ENCODE data around the gene EIF3F.

Gene EIF3F, protein sequence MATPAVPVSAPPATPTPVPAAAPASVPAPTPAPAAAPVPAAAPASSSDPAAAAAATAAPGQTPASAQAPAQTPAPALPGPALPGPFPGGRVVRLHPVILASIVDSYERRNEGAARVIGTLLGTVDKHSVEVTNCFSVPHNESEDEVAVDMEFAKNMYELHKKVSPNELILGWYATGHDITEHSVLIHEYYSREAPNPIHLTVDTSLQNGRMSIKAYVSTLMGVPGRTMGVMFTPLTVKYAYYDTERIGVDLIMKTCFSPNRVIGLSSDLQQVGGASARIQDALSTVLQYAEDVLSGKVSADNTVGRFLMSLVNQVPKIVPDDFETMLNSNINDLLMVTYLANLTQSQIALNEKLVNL

DNA sequence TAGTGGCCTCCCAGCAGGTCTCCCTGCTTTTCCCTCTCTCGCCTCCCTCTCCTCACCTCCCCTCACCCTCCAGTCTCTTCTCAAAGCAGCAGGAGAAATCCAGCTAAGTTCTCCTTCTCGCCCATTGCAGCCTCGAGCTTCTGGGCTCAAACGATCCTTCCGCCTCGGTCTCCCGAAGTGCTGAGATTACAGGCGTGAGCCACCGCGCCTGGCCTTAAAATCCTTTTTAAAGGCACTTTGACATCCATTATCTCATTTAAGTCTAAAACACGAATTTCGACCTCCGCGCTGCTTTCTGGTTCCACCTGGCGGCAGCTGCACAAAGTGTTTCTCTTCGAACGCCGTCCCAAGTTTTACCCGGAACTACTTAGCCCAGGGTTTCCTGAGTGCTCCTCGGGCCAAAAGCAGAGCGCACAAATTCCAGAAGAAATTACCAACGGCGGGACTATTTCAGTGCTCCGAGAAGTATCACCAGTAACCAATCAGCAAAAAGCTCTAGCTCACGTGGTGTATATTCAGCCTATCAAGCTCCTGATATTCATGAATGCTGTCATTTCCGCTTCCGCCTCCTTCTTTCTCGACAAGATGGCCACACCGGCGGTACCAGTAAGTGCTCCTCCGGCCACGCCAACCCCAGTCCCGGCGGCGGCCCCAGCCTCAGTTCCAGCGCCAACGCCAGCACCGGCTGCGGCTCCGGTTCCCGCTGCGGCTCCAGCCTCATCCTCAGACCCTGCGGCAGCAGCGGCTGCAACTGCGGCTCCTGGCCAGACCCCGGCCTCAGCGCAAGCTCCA lies at the start of gene EIF3F:
Gene EIF3F (plus strand): TSS at position 570 of the 792 bp plus-strand sequence. CDS start 16 bp downstream, at position 586.
- in situ Hi-C loops (cut with MboI; ENCODE audit: low sequenced_read_pairs): no loop called here

DNA sequence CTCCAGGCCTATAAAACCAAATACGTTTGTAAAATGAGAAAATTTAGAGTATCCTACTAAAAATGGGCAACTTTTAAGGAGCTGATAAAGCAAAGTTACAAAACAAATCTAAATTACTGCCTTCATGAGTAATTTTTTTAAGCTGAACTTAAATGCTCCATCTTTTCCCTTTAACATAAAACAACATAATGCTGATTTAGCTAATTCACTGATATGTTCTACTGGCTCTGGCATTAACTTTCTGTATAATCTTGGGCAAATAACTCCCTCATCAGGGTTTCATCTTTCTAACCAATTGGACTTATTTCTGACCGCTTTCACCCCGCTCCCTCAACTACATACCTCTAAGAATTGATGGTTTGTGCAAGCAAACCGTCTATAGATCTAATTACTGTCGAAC lies 46.0 kb upstream of the EIF3F start:
- in situ Hi-C loops (cut with MboI; ENCODE audit: low sequenced_read_pairs): no loop called here

DNA sequence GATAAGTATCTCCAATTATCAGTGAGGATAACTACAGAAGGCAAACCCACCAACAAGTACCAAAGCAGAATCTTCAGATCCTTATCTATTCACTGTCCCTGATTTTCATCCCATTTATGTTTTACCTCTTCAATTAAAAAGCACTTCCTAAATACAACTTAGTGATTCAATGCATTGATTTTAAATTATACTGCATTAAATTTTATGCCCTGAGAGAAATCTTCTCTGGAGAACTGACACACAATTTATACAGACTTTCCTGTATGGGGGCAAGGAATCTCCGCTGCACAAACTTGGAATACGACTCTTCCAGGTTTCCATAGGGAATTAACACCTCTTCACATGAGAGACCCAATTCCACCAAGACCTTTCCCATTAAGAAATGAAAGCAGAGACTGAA lies 45.5 kb upstream of the EIF3F start, which contains the start of gene OR10A3:
Gene OR10A3 (minus strand): TSS at position 101 of the 400 bp plus-strand sequence. CDS start 2,188 bp downstream, outside the sequence.
- in situ Hi-C loops (cut with MboI; ENCODE audit: low sequenced_read_pairs): no loop called here

DNA sequence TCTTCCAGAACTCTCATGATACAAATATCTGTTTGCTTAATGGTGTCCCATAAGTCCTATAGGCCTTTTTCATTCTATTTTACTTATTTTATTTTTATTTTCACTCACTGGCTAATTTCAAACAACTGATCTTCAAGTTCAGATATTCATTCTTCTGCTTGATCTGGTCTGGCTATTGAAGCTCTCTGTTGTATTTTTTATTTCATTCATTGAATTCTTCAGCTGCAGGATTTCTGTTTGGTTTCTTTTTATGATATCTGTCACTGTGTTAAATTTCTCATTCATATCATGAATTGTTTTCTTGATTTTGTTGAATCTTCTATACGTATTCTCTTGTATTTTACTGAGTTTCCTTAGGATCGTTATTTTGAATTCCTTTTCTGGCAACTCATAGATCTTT lies 43.0 kb upstream of the EIF3F start:
- in situ Hi-C loops (cut with MboI; ENCODE audit: low sequenced_read_pairs): no loop called here

DNA sequence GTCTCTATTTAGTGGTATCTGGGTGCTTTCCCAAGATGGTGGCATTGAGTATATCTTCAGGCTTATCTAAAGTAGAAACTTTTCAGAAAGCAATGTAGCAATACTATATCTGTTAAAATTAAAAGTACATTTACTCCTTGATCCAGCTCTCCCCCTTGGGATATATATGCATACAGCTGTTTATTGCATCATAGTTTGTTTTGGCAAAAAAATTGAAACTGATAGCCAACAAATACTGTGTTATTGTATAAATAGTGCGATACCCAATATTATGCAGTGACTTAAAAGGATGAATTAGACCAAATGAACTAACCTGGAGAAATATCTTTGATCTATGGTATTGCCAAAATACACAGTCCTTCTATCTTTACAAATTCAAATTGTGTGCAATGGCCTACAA lies 37.2 kb upstream of the EIF3F start:
- in situ Hi-C loops (cut with MboI; ENCODE audit: low sequenced_read_pairs): no loop called here

DNA sequence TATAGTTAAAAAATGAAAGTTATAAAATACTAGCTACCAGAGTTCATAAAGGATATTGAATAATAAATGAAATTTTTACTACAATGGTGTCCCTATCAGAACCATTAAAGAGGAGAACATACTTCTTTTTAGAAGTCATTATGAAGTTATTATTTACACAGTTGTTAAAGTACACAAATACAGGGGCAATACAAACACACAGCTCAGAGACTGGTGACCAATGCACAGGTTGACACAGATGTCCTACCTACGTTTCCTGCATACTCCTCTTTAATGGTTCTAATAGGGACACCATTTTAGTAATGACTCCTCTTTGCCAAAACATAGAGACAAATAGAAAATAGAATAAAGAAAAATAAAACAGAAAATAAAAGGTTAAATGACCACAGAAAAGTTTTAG lies 31.9 kb upstream of the EIF3F start:
- in situ Hi-C loops (cut with MboI; ENCODE audit: low sequenced_read_pairs): no loop called here

DNA sequence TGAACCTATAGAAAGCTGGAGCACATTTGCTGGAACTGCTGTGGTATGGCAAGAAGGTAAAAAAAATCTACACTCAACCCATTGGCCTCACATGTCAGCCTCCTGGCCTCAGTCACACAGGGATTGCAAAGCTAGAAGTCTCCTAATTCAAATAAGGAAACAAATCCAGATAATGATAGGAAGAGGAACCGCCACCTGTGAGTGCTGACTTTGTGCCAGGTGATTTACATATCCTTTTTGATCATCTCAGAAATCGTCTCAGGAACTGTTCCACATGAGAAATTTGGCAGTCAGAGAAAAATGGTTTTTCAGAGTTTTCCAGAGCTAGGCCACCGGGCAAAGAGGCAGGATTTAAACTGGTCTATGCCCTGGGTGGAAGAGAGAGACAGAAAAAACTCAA lies 22.9 kb upstream of the EIF3F start:
- in situ Hi-C loops (cut with MboI; ENCODE audit: low sequenced_read_pairs): no loop called here

DNA sequence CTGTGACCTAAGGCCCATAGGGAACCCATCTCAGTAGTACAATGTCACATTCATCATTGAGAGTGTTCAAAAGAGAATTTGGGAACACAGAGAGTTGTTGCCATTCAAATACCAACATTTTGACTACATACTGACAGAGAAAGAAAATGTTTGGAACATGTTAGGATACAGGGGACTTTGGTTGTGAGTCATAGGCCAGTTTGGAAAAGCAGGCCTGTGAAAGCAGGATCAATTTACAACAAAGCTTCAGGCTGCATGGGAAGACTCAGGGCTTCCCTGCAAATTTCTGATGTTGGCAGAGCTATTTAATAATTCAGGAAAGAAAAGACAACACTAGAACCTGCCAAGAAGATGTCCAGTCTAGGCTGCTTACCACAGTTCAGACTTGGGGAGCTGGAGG lies 22.3 kb upstream of the EIF3F start:
- in situ Hi-C loops (cut with MboI; ENCODE audit: low sequenced_read_pairs): no loop called here

DNA sequence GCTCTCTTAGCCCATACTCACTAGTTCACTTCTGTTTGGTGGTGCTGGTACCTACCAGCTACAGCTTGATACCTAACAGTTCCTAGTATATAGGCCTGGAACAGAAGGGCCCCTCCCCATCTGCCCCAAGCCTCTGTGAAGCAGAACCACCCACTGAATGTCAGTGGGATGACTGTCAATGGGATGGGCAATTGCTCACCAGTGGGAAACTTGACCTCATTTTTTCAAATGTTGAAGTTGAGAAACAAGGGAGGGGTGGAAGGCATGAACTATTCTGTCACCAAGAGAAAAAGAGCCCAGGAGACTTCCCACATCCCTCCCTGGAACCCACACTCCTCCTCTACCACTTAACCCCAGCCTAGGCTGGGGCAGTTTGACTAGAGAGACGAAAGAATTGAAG lies 21.8 kb upstream of the EIF3F start, which contains the start of gene NLRP10:
Gene NLRP10 (minus strand): TSS at position 62 of the 400 bp plus-strand sequence. CDS start 1,952 bp downstream, outside the sequence.
- in situ Hi-C loops (cut with MboI; ENCODE audit: low sequenced_read_pairs): no loop called here

DNA sequence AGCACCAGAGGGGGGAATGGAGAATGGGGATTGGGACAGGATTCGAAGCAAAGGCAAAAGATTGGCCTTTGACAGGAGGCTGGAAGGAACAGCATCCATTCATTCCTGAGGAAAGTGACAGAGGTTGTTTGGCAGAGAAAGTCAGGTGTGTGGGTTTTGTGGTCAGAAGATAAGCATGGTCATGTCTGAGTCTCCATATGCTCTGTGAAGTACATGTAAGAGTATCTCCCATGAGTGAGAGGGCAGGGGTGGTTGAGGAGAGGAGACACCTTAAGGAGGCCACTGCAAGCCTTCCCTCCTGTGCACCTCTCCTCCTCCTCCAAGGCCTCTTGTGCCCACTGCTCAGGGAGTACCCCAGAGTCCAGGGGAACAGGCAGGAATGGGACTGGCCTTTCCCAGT lies 20.0 kb upstream of the EIF3F start:
- in situ Hi-C loops (cut with MboI; ENCODE audit: low sequenced_read_pairs): no loop called here

DNA sequence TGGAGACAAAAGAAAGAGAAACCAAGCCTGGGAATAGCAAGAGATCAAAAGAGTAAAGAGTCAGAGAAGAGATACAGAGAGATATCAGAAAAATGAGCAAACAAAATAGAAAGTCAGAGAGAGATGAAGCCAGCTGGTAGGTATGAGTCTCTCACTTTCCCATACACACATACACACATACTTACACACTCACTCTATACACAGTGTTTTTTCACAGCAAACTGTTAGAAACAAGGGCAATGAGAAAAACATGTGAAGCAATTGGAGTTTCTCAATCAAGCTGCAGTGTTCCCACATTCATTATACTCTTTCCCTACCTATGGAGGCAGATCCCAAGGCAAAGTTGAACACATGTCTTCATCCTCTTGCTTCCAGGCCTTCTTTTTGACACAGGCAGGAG lies 19.3 kb upstream of the EIF3F start:
- in situ Hi-C loops (cut with MboI; ENCODE audit: low sequenced_read_pairs): no loop called here

DNA sequence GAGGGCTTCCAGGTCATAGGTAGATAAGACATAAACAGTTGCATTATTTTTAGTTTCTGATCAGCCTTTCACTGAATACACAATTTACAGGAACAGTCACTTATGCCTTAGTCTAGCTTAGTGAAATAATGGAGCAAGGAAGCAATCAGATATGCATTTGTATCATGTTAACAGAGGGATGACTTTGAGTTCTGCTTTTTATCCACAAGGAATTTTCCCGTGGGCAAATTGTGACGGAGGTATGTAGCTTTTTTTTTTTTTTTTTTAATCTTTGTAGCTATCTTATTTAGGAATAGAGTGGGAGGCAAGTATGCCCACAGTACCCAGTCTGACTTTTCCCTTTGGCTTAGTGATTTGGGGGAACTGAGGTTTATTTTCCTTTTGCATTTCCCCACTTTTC lies 18.5 kb upstream of the EIF3F start:
- in situ Hi-C loops (cut with MboI; ENCODE audit: low sequenced_read_pairs): no loop called here

DNA sequence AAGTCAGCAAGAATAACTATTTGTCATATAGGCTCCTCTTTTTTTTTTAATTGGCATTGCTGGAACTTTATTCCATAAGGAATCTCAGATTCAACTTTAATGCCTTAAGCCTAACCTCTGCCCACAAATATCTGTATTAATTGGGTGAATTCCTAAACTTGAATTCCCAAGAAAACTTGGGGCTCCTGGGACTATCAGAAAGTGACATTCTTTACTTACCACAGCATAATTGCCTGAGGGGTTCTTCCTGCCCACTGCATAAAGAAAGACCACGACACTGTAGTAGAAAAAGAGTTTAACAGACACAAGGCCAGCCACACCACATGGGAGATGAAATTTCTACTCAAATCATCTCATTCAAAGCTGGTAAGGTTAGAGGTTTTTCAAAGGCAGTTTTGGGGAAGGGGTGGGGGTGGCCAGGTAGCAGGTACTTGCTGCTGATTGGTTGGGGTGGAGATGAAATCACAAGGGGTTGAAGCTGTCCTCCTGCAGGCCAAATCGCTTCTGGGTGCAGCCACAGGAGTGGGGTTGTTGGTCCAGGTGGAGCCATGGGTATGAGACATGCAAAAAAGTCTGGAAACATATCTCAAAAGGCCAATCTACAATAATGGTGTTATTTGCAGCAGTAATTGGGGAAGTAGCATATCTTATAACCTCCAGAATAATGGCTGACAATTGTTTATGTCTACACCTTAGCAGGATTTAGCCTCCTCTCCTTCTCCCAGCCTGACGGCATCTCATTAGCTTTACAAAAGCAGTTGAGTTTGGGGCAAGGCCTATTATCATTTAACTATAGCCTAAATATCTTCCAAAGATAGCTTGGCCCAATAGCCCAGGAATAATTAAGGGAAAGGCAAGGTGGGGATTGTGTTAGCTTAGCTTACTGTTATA lies 17.1 kb upstream of the EIF3F start:
- in situ Hi-C loops (cut with MboI; ENCODE audit: low sequenced_read_pairs): no loop called here

DNA sequence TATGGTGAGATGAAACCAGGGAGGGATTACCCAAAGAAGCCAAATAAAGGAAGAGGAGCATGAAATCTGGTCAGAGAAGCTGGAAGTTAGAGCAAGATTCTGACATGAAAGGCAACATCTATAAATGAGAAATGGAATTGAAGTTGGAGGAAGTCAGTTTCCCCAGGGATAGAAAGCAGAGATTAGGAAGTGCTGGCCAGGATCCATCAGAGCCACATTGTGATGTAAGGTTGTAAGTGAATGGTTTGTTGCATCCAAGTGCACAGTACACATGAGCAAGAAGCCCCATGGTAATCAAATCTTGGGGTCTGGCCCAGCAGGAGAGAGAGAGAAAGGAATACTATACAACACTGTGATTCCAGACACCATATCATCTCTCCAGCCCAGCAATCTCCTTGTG lies 15.3 kb upstream of the EIF3F start:
- in situ Hi-C loops (cut with MboI; ENCODE audit: low sequenced_read_pairs): no loop called here

DNA sequence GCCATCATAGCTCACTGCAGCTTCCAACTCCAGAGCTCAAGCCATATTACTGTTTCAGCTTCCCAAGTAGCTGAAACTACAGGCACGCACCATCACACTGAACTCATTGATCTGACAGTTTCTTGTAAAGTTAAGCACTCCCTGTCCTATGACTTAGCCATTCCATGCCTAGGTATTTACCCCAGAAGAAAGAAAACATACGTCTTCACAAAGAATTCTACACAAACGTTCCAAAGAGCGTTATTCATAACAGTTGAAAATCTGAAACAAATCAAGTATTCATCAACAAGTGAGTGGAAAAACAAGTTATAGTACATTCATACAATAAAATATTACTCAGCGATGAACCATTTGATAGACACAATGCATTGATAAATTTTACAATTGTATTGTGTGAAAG lies 14.1 kb upstream of the EIF3F start:
- in situ Hi-C loops (cut with MboI; ENCODE audit: low sequenced_read_pairs): no loop called here

DNA sequence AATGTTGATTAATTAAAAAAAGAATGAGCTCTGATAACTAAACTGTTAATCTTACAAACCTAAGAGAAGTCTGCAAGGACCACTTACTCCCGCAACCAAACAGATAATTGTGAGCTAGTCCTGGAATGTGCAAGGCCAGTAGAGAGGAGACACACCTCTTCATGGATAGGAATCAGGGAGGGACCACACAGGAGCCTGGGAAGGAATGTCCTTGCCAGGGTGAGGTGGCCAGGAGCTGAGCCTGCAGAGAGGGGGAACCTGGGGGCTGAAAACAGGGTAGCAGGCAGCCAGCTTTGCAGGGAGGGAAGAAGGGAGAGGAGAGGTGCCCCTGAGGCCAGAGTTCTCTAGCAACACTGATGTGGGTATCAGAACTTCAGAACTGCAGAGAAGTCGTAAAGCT lies 12.5 kb upstream of the EIF3F start:
- in situ Hi-C loops (cut with MboI; ENCODE audit: low sequenced_read_pairs): no loop called here

DNA sequence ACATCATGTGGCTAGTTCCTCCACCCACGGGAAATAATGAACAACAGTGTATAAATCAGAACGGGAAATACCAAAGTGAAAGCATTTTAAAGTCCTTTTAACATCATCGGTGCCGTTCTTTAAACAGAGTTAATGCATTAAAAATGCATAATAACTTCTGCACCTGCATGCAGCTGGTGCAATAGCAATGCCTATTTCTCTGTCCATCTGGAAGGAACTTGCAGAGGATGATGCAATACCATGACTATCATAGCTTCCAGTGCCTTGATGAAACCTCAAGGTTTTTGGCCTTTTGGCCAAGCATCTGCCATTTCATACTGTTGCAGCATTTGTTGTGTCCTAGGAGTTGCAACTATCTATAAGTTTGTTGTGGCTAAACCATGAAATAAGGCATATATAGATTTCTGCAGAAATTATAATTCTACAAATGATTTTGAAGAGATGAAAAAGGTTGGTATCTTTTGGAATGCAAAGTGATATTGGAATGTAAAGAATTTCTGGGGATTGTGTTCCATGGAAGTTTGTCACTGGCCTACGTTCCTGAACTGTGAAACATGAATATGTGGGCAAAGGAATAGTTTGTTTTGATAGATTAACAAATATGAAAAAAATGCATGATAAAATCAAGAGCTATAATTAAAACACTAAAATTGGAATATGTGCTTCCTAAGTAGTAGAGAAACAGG lies 9.8 kb upstream of the EIF3F start:
- in situ Hi-C loops (cut with MboI; ENCODE audit: low sequenced_read_pairs): no loop called here

DNA sequence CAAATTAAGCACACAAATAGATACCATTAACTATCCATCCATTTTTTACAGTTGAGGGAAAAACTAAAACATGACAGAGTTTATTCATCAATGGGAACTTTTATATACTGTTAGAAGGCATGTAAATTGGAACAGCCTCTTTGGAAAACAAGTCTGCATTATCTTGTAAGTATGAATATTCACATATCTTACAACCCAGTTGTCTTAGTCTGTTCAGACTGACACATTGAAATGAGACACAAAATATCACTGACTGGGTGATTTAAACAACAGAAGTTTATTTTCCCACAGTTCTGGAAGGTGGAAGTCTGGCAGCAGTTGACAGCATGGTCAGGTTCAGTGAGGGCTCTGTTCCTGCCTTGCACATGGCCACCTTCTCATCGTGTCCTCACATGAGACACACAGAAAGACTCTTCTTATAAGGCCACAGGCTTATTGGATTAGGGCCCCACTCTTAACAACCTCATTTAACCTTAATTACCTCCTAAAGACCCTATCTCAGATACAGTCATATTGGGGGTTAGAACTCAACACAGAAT lies 5.4 kb upstream of the EIF3F start:
- in situ Hi-C loops (cut with MboI; ENCODE audit: low sequenced_read_pairs): no loop called here

DNA sequence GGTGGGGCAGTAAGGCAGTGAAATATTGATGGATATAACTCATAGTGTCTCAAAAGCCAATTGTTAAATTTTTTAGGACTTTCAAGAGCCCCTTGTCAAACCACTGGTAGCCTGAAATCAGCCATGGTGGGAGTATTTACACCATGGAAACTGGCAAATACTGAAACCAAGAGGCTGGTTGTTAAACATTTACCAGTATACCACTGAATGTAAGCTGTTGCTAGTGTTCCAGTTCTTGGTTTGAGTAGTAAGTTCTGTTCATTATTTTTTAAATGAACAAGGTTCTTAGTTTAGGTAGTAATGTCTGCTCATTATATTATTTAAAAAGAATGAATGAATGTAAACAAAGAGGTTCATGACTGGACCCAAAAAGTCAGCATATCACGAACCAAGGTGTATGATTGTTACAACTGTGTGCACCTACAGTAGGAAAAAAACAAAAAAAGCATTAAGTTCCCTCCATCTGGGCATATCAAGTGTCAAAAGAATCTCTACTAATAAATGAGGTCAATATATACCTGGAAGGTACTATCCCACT lies 4.5 kb upstream of the EIF3F start:
- in situ Hi-C loops (cut with MboI; ENCODE audit: low sequenced_read_pairs): no loop called here

All from HL-60/S4 treated with phorbol 12-myristate 13-acetate at 8.2 ng/mL for 4 days and 3 days (cell line).